Effector CD4-positive, alpha-beta T cell (primary cell): Measurements from ENCODE around the gene HES4.
"Not testable (repeated sequence)": the region's sequence is repeated elsewhere in the genome, so short reads cannot be mapped to it uniquely, and the experiment has no call there.

Experiments used
- DNase-seq: peaks from one replicate; pipeline ENCODE4 v3.0.0-alpha.2; 2020

HES4 gene

GRCh38 chr1:1017397-1018320 is 17.8 kb upstream of the HES4 start:
- DNase-seq: not testable (repeated sequence)

GRCh38 chr1:1014799-1015681 is 15.1 kb upstream of the HES4 start:
- DNase-seq: no peak

DNA sequence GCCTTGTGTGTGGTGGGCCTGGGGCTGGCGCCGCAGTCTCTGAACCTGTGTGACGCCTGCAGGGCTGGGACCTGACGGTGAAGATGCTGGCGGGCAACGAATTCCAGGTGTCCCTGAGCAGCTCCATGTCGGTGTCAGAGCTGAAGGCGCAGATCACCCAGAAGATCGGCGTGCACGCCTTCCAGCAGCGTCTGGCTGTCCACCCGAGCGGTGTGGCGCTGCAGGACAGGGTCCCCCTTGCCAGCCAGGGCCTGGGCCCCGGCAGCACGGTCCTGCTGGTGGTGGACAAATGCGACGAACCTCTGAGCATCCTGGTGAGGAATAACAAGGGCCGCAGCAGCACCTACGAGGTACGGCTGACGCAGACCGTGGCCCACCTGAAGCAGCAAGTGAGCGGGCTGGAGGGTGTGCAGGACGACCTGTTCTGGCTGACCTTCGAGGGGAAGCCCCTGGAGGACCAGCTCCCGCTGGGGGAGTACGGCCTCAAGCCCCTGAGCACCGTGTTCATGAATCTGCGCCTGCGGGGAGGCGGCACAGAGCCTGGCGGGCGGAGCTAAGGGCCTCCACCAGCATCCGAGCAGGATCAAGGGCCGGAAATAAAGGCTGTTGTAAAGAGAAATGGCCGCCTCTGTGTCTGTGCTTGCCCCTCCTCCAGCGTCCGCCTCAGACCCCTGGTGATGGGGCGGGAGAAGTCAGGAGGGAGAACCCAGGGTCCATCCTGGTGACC is 14.2 kb upstream of the HES4 start:
- DNase-seq: no peak

- DNase-seq: peak; percentile 84
Measured at GRCh38 chr1:1013105-1013921, 13.4 kb upstream of the HES4 start, which contains the start of gene ISG15. Gene ISG15 (plus strand): TSS chr1:1013497. CDS start chr1:1013574, 77 bp downstream.

DNA sequence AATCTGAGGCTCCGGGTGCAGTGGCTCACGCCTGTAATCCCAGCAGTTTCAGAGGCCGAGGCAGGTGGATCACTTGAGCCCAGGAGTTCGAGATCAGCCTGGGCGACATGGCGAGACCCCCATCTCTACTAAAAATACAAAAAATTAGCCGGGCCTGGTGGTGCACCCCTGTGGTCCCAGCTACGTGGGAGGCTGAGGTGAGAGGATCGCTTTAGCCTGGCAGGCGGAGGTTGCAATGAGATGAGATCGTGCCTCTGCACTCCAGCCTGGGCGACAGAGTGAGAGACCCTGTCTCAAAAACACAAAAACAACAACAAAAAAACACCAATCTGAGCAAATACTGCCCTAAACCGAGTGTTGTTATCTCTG is 12.8 kb upstream of the HES4 start:
- DNase-seq: not testable (repeated sequence)

DNA sequence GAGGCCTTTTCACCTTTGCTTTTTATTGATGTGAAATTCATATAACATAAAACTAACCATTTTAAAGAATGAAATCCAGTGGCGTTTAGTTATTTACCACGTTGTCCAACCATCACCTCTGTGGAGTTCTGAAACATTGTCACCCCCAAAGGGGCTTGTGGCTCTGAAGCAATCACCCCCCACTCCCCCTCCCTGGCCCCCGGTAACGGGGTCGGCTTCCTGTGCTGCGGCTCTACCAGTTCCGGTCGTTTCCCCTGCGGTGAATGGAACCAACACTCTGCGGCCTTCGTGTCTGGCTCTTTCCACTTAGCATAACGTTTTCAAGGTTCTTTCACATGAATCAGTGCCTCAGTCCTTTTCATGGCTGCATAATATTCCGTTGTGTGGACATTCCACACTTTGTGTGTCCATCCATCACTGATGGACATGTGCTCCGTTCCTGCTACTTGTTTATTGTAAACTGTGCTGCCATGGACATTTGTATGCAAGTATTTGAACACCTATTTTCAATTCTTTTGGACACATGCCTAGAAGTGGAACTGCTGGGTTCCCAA is 11.6 kb upstream of the HES4 start:
- DNase-seq: no peak

- DNase-seq: not testable (repeated sequence)
Measured at GRCh38 chr1:1010131-1010530, 10.2 kb upstream of the HES4 start.

DNA sequence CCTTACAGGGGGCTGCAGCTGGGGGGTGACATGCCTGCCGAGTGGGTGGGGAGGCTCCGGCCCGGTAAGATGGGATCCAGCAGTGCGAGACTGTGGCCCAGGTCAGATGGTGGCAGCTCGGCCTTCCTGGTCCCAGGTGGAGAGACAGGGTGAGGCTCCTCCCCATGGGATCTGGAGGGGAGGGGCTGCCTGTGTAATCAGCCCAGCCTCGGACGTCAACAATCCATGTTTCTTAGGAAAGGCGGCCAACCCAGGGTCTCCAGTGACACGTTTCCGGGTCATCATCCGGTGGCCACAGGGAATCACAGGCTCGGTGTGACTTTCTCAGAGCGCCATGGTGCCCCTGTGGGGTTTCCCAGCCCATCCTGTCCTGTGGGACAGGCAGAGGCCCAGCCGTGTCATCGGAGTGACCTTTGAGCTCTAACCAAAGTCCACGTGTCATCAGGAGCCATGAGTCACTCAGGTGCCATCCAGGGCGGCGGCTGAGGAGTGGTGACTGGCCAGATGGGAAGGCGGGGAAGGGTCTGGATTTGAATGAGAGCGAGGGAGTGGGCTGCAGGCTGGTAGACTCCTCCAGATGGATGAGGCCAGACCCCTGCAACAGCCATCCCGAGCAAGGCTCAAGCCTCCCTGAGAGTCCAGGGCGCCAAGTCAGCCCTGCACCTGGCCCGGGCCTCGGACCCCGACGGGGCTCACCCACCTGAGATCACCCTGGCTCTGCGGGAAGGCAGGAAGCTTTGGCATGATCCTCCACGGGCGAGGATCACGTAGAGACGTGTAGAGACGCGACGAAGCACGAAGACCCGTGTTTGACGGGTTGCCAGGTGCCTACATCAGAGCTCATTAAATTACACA is 6.6 kb upstream of the HES4 start:
- no peak for DNase-seq

DNA sequence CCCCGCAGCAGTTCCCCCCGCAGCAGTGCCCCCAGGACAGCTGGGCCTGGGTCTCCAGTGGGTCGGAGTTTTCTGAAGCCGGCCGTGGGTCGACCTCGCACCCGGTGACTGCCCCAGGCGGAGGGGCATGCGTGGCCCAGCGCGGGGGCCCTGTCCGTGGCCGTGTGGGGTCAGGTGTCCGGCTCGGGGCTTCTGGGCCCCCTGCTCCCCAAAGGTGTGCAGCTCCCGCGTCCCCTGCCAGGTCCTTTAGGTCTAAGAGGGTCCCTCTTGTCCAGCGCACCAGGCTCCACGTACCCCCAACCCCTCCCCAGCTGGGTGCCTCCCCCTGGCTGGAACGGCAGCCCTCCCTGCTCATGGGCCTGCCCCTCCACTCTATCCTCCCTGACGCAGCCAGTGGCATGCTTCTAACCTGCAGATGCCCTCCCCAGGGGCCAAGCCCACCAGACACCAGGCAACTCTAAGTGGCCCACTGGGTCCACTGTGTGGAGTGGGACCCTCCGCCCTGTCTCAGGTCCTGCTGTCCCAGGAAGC is 5.9 kb upstream of the HES4 start:
- no peak for DNase-seq

- DNase-seq: no peak
Measured at GRCh38 chr1:1004780-1005697, 5.1 kb upstream of the HES4 start.

DNA sequence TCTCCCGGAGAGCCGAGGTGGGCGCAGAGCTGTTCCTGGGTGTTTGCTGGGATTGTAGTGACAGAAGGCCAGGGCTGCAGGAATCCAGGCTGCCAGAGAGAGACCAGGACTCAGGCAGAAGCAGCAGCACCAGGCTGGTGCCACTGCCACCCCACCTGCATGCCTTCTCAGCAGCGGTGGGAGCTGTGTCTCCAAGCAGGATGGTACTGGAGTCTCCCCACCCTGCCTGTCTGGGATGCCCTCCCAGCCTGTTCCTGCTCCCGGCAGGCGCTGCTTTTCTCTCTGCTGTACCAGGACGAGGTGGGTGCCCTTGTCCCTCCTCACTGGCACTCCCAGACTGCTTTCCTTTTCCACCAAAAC is 4.5 kb upstream of the HES4 start:
- DNase-seq: no peak

- DNase-seq: no peak
Measured at GRCh38 chr1:1003618-1004419, 3.9 kb upstream of the HES4 start.

DNA sequence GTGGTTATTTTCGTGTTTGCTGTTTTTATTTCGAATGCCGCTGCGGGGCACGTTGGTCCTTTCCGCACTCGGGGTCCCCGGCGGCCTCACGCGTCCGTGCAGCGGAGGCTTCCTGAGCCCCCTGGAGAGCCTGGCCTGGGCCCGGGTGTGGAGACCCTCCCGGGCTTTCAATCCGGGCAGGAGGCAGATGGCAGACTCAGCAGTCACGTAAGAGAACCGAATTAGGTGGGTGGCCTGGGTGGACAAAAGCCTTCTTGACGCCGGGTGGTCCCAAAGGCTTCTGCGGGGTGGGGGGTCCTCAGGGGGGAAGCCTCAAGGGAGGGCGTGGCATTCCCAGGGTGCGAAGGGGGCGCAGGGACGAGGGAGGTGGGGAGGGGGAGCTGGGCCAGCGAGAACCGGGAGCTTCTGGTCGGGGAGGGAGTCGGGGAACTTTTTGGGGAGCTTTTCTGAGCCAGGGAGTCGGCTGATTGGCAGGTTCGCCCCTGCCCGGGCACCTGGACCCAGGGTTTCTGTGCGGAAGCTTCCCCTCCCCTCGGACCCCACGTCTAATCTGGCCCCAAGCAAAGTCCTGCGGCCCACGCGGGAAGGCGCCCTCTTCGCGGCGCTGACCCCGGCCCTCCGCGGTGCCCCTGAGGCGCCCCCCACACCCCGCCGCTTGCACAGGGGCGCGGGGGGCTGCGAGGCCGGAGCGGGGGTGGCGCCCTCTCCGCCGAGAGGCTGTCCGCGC is 1.3 kb upstream of the HES4 start:
- DNase-seq: no peak

GRCh38 chr1:1000357-1001056 is 610 bp upstream of the HES4 start:
- DNase-seq: peak; percentile 64

DNA sequence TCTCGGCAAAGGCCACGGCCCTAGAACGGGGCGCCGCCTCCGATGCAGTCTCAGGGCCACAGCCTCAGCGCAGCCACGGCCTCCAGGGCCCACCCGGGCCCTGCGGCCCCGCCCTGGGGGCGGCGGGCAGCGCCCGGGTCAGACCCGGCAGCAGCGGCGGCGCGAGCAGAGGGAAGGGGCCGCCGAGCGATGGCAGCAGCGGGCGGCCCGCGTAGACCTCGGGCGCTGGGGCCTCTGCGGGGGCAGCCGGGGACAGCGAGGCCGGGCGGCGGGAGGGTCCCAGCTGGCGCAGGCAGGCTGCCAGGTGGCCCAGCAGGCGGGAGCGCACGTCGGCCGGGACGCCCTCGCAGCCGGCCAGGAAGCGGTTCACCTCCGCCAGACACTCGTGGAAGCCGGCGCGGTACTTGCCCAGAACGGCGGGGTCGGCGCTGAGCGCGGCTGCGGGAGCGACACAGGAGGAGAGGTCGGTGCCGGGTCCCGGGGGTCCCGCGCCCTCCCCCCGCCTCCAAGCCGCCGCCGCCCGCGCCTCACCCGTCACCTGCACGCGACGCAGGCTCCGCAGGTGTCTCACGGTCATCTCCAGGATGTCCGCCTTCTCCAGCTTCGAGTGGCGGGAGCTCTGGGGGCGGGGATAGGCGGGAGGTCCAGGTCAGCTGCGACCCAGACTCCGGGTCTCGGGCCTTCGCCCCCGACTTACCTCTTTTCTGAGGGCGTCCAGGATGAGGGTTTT is 737 bp downstream of the HES4 start:
- DNase-seq: no peak

DNA sequence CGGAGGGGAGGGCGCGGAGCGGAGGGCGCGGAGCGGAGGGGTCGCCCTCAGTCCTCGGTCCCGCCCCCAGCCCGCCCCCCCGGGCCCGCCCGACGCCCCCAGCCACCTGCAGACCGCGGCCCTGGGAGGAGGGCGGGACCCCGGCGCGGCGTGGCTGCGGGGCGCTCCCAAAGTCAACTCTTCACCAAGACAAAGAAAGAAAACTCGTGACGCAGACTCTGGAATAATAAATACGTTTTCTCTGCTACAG is 1.2 kb downstream of the HES4 start:
- DNase-seq: no peak
